NCI-H2171 treated with DMSO at 0.1 percent for 48 hours (cell line): Measurements from ENCODE around the gene NXPH4.
A peak's percentile ranks its signal among the peaks of the same experiment; 100 is the strongest.

ENCODE experiments used
- DNase-seq: peaks from one replicate; lab custom pipeline; 2025; lab: John Stamatoyannopoulos, UW

NXPH4 gene

DNA sequence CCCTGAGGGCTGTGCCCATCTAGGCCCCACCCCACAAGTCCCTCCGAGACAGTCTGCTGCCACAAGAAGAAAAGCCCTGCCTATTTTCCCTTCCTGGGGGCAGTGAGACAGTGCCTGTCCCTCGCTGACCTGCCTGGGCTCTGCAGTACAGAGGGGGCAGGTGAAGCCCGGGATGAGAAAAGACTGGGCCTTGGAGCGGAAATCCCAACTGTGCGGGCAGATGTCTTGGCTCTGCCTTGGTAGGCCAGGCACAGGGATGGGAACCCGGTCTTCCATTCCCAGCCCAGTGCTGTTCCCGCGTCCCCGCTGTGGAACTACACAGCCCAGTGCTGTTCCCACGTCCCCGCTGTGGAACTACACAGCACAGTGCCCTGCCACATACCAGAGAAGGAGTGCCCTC is 12.8 kb upstream of the NXPH4 start:
- no peak for DNase-seq

DNA sequence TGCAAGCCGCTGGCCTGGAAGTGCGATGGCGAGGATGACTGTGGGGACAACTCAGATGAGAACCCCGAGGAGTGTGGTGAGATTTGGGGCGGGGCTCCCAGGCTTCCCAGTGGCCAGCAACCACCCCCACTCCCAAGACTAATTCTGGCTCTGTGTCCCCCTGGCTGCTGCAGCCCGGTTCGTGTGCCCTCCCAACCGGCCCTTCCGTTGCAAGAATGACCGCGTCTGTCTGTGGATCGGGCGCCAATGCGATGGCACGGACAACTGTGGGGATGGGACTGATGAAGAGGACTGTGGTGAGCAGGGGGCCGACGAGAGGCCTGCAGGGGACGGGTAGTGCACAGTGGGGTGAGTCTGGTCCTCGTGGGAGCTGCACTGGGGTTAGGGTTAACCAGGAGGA is 12.1 kb upstream of the NXPH4 start:
- DNase-seq = no peak

DNA sequence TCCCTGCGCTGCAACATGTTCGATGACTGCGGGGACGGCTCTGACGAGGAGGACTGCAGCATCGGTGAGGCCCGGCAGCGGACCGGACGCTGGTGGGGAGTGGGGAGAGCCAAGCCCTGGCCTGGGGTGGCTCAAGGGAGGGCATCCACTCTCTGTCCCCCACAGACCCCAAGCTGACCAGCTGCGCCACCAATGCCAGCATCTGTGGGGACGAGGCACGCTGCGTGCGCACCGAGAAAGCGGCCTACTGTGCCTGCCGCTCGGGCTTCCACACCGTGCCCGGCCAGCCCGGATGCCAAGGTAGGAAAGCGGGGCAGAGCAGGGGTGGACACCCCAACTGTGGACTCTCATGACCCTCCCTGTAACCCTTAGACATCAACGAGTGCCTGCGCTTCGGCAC is 11.4 kb upstream of the NXPH4 start:
- no peak for DNase-seq

DNA sequence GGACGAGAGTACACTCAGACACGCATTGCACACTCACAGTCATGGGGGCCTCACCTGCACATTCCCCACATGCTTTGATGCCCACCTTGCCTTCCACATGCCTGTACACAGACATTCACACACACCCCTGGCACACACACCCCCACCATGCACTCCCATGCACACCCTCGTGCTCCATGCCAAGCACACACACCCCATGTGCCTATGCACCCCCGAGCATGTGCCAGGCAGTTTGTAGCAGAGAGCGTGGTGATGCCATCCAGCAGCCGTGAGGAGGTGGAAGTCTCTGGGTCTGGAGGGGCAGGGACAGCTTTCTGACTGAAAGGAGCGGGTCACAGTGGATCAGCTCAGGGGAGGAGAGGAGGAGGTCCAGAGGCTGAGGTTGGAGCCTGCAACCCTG is 10.7 kb upstream of the NXPH4 start:
- DNase-seq = no peak

DNA sequence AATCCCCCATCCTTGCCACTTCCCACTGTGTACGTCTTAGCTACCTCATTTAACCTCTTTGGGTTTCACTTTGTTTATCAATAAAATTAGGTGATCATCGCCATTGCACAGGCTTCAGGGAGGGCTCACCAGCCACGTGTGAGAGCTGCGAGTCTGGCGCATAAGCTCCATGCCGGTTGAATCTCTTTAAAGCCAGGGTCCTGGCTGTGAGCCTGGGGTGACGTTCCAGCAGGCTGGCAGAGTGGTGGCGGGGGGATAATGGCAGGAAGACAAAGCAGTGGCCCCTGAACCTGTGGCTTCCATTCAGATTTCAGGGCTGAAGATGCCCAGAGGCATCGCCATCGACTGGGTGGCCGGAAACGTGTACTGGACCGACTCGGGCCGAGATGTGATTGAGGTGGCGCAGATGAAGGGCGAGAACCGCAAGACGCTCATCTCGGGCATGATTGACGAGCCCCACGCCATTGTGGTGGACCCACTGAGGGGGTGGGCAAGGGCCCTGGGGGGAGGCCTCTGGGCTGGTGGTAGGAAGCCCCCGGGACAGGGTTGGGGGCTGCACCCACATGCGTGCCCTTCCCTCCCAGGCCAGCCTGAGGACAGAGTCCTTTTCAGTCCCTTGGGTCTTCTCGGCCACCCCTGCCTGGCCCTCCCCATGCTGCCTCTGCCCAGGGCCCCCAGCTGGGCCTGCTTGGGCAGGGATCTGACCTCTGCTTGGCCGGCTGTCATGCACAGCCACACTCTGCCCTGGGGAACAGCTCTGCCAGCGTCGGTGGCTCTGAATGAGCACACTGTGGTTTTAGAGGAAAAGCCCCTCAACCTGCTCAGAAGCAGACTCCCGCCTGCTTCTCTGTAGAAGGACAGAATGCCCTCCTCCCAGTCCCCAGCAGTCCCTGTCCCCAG is 8.6 kb upstream of the NXPH4 start:
- DNase-seq = no peak

DNA sequence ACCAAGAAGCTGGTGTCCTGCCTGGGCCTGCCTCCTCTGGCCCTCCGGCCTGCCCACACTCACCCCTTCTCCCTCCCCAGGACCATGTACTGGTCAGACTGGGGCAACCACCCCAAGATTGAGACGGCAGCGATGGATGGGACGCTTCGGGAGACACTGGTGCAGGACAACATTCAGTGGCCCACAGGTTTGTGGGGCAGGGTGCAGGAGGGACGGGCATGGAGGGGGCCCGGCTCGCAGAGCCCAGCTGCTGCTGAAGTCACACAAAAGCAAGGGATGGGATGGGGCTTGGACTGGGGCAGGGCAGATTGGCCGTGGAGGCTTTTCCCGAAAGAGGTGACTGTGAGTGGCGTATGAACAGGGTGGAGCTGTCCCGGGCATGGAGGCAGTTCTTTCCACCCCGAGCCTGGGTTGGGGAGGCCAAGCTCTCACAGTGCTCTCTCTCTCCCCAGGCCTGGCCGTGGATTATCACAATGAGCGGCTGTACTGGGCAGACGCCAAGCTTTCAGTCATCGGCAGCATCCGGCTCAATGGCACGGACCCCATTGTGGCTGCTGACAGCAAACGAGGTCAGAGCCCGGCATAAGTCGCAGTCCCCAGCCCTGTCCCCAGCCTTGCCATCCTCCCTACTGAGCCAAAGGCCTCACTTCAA is 7.8 kb upstream of the NXPH4 start:
- no peak for DNase-seq

DNA sequence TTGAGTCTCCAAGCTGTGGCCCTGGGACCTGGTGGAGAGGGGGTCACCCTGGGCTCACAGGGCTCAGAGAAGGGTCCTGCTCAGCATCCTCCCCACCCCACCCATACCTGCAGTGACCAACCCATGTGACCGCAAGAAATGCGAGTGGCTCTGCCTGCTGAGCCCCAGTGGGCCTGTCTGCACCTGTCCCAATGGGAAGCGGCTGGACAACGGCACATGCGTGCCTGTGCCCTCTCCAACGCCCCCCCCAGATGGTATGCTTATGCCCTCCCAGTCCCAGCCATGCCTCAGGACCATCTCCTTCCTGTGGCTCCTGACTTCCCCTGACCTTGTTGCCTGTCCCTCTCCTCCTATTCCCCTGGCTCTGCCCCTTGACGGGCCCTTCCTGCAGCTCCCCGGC is 6.7 kb upstream of the NXPH4 start:
- no peak for DNase-seq

DNA sequence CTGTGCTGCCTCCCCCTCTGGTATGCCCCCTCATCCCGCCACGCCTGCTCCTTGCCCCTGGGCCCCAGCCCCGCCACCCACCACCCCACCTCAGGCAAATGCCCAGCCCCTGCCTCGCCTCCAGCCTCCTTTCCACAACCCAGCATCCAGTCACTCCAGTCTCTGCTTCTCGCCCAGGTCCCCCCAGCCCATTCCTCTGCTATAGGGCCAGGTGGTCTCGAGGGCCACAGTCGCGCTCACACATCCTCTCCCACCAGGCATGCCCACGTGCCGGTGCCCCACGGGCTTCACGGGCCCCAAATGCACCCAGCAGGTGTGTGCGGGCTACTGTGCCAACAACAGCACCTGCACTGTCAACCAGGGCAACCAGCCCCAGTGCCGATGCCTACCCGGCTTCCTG is 6.1 kb upstream of the NXPH4 start:
- no peak for DNase-seq

DNA sequence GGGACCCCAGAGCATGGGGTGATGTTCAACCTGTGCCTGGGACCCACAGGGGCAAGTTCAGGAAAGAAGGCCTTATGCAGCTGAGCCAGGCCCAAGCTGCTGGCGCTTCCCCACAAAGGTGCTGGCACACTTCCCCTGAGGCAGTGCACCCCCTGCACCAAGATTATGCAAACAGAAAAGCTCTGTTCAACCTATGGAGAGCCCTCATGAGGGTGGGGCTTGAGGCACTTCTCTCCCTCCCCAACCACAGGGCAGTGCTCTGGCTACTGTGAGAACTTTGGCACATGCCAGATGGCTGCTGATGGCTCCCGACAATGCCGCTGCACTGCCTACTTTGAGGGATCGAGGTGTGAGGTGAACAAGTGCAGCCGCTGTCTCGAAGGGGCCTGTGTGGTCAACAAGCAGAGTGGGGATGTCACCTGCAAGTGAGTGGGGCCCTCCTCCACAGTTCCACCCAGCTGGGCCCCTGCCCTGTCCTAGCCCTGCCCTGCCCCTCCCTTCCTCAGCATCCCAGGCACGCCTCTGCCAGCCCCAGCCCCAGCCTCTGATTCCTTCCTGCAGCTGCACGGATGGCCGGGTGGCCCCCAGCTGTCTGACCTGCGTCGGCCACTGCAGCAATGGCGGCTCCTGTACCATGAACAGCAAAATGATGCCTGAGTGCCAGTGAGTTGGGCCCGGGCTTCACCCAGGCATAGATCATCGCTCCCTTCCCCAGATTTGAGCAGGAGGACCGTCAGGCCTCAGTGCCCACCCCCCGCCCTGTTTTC is 5.5 kb upstream of the NXPH4 start:
- DNase-seq = no peak

DNA sequence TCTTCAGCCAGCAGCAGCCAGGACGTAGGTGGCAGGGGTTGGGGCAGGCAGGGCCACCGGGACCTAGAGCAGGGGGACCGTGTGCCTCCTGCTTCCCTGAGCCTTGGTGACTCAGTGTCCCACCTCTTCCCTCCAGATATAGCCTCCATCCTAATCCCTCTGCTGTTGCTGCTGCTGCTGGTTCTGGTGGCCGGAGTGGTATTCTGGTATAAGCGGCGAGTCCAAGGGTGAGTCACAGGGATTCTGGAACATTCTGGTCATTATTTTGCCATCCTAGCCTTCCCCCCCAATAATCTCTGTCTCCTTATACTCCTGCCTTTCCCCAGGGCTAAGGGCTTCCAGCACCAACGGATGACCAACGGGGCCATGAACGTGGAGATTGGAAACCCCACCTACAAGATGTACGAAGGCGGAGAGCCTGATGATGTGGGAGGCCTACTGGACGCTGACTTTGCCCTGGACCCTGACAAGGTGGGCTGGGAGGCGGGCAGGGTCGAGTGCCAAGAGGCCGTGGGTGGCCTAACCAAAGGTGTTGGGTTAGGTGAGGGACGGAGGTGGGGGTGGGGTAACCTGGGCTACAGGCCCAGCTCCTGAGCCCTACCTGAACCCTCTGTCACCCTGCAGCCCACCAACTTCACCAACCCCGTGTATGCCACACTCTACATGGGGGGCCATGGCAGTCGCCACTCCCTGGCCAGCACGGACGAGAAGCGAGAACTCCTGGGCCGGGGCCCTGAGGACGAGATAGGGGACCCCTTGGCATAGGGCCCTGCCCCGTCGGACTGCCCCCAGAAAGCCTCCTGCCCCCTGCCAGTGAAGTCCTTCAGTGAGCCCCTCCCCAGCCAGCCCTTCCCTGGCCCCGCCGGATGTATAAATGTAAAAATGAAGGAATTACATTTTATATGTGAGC is 4.5 kb upstream of the NXPH4 start:
- no peak for DNase-seq

DNA sequence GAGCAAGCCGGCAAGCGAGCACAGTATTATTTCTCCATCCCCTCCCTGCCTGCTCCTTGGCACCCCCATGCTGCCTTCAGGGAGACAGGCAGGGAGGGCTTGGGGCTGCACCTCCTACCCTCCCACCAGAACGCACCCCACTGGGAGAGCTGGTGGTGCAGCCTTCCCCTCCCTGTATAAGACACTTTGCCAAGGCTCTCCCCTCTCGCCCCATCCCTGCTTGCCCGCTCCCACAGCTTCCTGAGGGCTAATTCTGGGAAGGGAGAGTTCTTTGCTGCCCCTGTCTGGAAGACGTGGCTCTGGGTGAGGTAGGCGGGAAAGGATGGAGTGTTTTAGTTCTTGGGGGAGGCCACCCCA is 3.9 kb upstream of the NXPH4 start:
- no peak for DNase-seq

DNA sequence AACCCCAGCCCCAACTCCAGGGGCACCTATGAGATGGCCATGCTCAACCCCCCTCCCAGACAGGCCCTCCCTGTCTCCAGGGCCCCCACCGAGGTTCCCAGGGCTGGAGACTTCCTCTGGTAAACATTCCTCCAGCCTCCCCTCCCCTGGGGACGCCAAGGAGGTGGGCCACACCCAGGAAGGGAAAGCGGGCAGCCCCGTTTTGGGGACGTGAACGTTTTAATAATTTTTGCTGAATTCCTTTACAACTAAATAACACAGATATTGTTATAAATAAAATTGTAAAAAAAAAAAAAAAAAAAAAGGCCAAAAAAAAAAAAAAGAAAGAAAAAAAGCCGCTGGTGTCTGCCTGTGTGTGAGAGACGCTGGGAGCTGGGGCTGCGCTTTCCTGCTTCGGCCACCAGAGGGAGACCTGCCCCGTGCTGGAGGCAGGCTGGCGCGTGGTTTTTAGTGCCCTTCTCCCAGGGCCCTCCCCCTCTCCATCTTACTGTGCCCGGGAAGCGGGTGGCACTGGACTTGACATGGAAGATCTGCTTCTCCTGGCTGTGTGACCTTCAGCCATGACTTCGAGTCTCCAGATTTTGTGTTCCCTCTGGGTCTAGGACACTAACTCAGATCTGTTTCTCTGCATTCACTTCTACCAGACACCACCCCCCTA is 3.4 kb upstream of the NXPH4 start:
- DNase-seq = peak; percentile 84

DNA sequence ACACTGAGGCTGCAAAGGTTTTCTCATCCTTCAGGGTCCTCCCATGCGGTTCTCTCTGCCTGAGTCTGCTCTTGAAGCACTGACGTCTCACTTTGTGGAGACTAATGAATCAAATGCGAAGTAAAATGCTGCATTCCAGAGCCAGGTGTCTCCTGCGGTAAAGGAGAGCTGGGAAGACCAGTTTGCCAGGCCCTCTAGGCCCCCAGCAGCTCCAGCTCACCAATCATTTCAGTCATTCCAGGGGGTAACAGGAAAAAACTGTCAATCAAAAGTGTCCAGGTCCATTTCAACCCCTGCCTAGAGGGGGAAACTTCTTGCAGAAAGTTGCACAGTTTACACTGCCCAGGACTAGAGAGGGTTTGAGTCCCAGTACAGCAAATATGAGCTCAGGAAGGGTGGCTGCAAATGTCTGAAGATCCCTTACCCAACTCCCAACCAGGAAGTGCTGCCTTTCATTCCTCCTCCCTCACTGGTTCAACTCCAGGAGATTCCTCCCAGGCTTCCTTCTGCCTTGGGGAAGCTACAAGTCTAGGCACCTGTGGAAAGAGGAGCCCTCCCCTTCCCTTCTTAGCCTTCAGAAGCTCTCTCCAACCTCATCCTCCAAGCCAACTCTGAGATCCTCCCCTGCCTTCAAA is 2.7 kb upstream of the NXPH4 start:
- no peak for DNase-seq

DNA sequence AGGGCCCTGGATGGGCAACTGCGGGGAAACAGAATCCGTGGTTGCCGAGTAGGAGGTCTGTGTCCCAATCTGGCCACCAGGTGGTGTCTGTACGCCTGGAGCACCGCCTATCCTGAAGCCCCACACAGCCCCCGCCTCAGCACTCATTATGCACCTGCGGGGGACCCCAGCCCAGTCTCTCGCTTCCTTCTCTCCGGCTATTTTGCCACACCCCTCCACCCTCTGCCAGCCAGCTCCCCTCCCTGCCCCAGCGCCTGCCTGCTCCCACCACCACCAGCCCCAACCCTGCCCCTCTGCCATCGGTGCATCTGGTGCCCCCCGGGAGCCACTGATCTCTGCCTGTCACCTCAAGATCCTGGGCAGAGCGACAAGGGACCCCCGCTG is 2.2 kb upstream of the NXPH4 start:
- peak; percentile 82 for DNase-seq

DNA sequence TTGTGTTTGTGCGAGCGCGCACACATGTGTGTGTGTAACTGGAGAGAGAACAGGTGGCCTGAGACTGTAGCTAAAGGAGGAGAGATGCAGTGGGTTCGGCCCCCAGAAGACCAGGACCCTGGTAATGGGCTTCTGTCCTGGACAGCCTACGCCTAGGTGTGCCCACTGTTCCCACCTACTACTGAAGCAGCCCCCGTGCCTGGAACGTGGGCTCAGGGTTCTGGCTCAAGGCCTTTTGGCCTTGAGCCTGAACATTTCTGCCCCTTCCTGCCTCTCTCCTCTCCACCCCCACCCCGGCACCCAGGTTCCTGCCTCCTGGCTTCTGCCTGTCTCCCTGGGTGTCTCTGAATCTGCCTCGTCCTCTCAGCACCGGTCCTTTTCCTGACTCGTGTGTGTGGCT is 1.5 kb upstream of the NXPH4 start:
- DNase-seq = no peak

DNA sequence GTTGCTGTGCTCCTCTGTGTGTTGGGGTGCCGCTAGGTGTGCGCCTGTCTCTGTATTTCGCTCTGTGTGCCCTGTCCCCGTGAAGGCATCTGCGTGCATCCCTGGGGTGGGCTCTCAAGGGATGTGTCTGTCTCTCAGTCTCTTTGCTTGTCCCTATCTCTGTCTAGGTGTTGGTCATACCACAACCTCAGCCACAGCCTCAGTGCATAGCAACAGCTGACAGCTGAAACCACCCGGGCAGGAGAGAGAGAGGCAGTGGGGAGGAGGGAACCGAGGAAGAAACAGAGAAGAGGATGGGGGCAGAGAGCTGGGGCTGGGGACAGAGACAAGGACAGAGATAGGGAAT is 953 bp upstream of the NXPH4 start:
- DNase-seq = no peak

DNA sequence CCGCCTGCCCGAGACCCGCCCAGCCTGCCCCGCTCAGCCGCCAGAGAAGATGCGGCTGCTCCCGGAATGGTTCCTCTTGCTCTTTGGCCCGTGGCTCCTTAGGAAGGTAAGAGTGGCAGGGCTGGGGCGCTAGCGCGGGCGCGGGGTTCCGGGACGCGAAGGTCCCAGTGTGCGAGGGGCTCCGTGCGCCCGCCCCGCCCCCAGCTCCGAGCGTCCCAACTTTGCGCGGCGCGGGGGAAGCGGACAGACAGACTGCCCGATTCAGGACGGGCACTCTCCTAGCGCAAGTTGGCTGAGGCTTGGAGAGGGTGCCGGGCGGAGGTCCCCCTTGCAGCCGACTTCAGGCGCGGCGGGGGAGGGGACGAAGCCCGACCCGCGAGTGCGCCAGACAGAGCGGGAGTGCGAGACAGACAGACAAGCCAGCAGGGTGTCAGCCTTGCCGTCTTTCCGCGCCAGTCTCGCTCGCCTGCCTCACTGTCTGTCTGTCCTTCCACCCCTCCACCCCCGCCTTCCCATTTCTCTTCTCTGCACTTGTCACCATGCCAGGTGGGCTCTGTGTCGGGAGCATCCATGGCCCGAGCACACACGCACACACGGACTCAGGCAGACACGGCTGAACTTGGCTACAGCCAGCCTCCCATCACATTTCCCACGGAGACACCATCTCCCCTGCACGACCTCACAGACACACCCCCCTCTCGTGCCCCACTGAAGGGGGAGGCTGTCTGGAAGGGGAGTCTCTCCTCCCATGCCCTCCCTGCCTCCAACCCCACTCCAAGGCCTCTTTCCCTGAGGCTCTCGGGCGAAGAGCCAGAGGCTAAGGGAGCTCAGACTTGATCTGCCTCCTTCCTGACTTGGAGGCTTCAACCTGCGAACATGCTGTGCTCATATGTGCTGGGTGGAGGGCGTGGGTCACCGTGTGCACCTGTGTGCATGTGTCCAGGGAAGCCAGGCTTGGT is 606 bp downstream of the NXPH4 start:
- DNase-seq = peak; percentile 45

DNA sequence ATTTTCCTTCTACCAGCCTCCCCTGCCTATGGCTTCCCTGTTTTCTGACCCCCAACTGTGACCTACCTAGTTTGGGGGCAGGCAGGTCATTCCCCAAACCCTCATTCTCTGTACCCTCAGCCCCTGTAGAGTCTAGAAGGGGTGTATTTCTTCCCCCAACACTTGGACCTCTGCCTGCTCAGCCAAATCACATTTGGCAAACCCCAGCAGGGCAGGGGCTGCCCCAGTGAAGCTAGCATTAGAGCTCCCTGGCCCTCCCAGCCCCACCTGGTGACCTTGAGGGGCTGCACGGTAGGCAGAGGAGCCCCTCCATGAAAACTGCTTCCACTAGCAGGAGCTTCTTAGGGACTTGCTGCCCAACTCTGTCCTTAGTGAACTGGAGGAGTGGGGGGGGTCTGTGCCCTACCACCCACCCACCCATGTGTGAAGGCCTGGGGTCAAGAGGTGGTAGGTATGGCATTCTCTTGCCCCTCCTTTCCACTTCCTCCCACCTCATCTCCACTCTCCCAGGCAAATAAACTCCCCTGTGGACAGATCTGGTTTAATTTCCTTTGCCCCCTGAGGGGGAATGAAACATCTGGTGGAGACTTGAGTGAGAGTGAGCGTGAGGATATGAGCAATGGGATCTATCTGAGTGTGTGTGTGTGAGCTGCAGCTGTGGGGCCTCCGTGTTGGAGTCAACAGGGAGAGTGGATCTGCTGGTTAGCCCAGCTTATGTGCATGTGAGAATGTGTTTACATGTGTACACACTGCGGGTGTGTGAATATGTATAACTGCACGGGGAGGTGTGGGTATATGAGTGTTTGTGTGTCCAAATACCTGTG is 1.6 kb downstream of the NXPH4 start:
- no peak for DNase-seq
